Gastrocnemius medialis (tissue), 4 donors: Measurements from ENCODE around the gene GPX3. TPM values are rescaled to one million over a fixed set of nuclear protein-coding genes. Genes with fewer than 3 reads are reported as not detected.
A peak's percentile ranks its signal among the peaks of the same experiment; 100 is the strongest.

Experiments
- ATAC-seq, 2 donors: fragments of 150-250 bp; one replicate each; pipeline ENCODE4 v1.9.1; 2016
- DNase-seq, 2 donors: peaks; one replicate each; pipeline ENCODE4 v3.0.0-alpha.2; 2019
- H3K27ac ChIP-seq, 4 donors: fragments of 200-600 bp; sonication (generic); 1 replicate in 1 of 4; 2 replicates in 3 of 4; pipeline ENCODE4 v1.5.1; 2016 to 2018; ENCODE audit warnings: mild to moderate bottlenecking in 2 of 4, moderate library complexity in 1 of 4
- H3K27me3 ChIP-seq, 3 donors: fragments of 200-600 bp; sonication (generic) in 2 of 3; 1 replicate in 1 of 3; 2 replicates in 2 of 3; pipeline versions ENCODE4 v1.5.1 to v1.6.0; 2016 to 2019; ENCODE audit warnings: mild to moderate bottlenecking in 1 of 3, moderate library complexity in 1 of 3
- H3K36me3 ChIP-seq, 2 donors: fragments of 200-600 bp; sonication (generic) in 1 of 2; one replicate each; pipeline ENCODE4 v1.5.1; 2017 to 2018
- H3K4me1 ChIP-seq, 2 donors: fragments of 200-600 bp; sonication (generic) in 1 of 2; one replicate each; pipeline ENCODE4 v1.5.1; 2016 to 2017; ENCODE audit warnings: mild to moderate bottlenecking in 2 of 2
- H3K4me3 ChIP-seq, 4 donors: fragments of 200-600 bp; sonication (generic) in 3 of 4; 1 replicate in 1 of 4; 2 replicates in 3 of 4; pipeline ENCODE4 v1.5.1; 2016 to 2019; ENCODE audit warnings: mild to moderate bottlenecking in 2 of 4
- H3K9me3 ChIP-seq, 3 donors: fragments of 200-600 bp; sonication (generic) in 2 of 3; 1 replicate in 1 of 3; 2 replicates in 2 of 3; pipeline ENCODE4 v1.5.1; 2016 to 2019
- CTCF ChIP-seq, 5 experiments: fragments of 450-650 bp in 3 of 5; fragments of 200-600 bp in 2 of 5; sonication (generic) in 2 of 5; IDR thresholded peaks in 4 of 5; conservative IDR thresholded peaks in 1 of 5; 1 replicate in 4 of 5; 2 replicates in 1 of 5; pipeline ENCODE4 v1.5.1; 2016 to 2019; ENCODE audit warnings: antibody characterized with exemption in 5 of 5, mild to moderate bottlenecking in 3 of 5, moderate library complexity in 3 of 5
- POLR2A ChIP-seq, 2 donors: fragments of 450-650 bp; IDR thresholded peaks; one replicate each; pipeline ENCODE4 v1.6.1; 2017; ENCODE audit warnings: antibody characterized with exemption in 2 of 2, mild to moderate bottlenecking in 2 of 2, moderate library complexity in 2 of 2
- in situ Hi-C, 4 donors: fragments of 200-750 bp; cut with MboI; loops; one replicate each; pipeline versions ENCODE4 v1.15.0 to v1.8.0; 2017; ENCODE audit warnings: low sequenced_read_pairs in 4 of 4
- intact Hi-C: fragments of 100-400 bp; cut with DNase I; formaldehyde crosslinking; loops from one replicate; pipeline ENCODE4 v1.15.1; 2023; ENCODE audit warnings: low total_unique reads
- total RNA-seq, 4 donors: library from RNA; depleted of rRNA; stranded (reverse); fragments of >200 nt; gene quantifications; one replicate each; pipeline versions ENCODE4 v1.1.0 to v1.2.3, GENCODE V29; 2016

The GPX3 gene
- total RNA-seq, 4 donors from 2014 or later = 504 to 1,227 (median 655) TPM

GRCh38 chr5:151076616-151077015 is 56.2 kb downstream of the GPX3 start:
- Histone ChIP-seq H3K9me3 (no peaks in the 10 kb centered on the region), H3K36me3 (no peaks in the 10 kb centered on the region), H3K4me3 (no peak overlapping the region), H3K4me1 (peaks cover 61 to 62% of the 10 kb centered on the region in 2 donors), H3K27ac (peak overlapping the region; percentile 67 to 100 (median 82)), H3K27me3 (no peaks in the 10 kb centered on the region)
- no peak for ATAC-seq
- in situ Hi-C loops = no loop called here
- intact Hi-C loops = no loop called here
- DNase-seq = no peak
- TF ChIP-seq CTCF (IDR thresholded peaks at IDR 0.05 in 4 of 5, conservative IDR thresholded peaks at IDR 0.05 in 1 of 5) = no peak
- TF ChIP-seq POLR2A (IDR thresholded peaks at IDR 0.05) = no peak

- Histone ChIP-seq H3K27me3 (no peaks in the 10 kb centered on the region), H3K9me3 (no peaks in the 10 kb centered on the region), H3K4me1 (peaks cover 59 to 62% of the 10 kb centered on the region in 2 donors), H3K4me3 (no peak overlapping the region), H3K27ac (peak overlapping the region in 2 of 4 donors; percentile 100), H3K36me3 (no peaks in the 10 kb centered on the region)
- intact Hi-C loops = no loop called here
- in situ Hi-C loops = no loop called here
- no peak for TF ChIP-seq POLR2A (IDR thresholded peaks at IDR 0.05)
- TF ChIP-seq CTCF (IDR thresholded peaks at IDR 0.05 in 4 of 5, conservative IDR thresholded peaks at IDR 0.05 in 1 of 5) = no peak
- DNase-seq (peak in 1 of 2 donors; percentile 15), ATAC-seq (no peak)
Observed at GRCh38 chr5:151077419-151077818, 57.0 kb downstream of the GPX3 start.

GRCh38 chr5:151077967-151078366 is 57.6 kb downstream of the GPX3 start:
- H3K4me3 ChIP-seq = no peak overlapping the region
- TF ChIP-seq CTCF (IDR thresholded peaks at IDR 0.05 in 4 of 5, conservative IDR thresholded peaks at IDR 0.05 in 1 of 5) (no peak), POLR2A (IDR thresholded peaks at IDR 0.05) (no peak)
- H3K27ac ChIP-seq = peak overlapping the region; percentile 98 to 100 (median 100)
- intact Hi-C loops (no loop called here), in situ Hi-C loops (no loop called here)
- no peaks in the 10 kb centered on the region for H3K36me3 ChIP-seq
- H3K9me3 ChIP-seq = no peaks in the 10 kb centered on the region
- H3K4me1 ChIP-seq = peaks cover 59 to 62% of the 10 kb centered on the region in 2 donors
- H3K27me3 ChIP-seq = no peaks in the 10 kb centered on the region
- no peak for ATAC-seq
- no peak for DNase-seq

Other genes with a start within 250 kb of the GPX3 start
- 10 to 100 TPM; 14.2 to 17.9 (median 15.4) TPM for gene SMIM3, start 241.8 kb upstream of the GPX3 start, total RNA-seq
- not detected for gene IRGM, start 174.1 kb upstream of the GPX3 start, total RNA-seq
- gene ZNF300, start 115.6 kb upstream of the GPX3 start, total RNA-seq = under 1 TPM; 0.07 to 0.36 (median 0.25) TPM
- 100 to 1,000 TPM; 112 to 228 (median 188) TPM for gene TNIP1, start 60.4 kb downstream of the GPX3 start, total RNA-seq
- 100 to 1,000 TPM in 3 of 4 donors, 10 to 100 TPM in 1; 91.6 to 164 (median 142) TPM for gene ANXA6, start 137.2 kb downstream of the GPX3 start, total RNA-seq
- gene CCDC69, start 203.5 kb downstream of the GPX3 start, total RNA-seq = 100 to 1,000 TPM in 3 of 4 donors, 10 to 100 TPM in 1; 93.4 to 128 (median 114) TPM
- gene GM2A, start 232.6 kb downstream of the GPX3 start, total RNA-seq = 1 to 10 TPM; 5.0 to 7.2 (median 5.7) TPM